HEK293T (cell line): ENCODE data around the gene ELP4.
"Not testable (repeated sequence)": the region's sequence is repeated elsewhere in the genome, so short reads cannot be mapped to it uniquely, and the experiment has no call there.

Source experiments
- CTBP1 ChIP-seq: fragments of 450-650 bp; IDR thresholded peaks from 2 replicates; pipeline ENCODE4 v1.6.1; 2016; ENCODE audit warnings: borderline replicate concordance
- FOXA1 ChIP-seq: fragments of 450-650 bp; IDR thresholded peaks from 2 replicates; pipeline ENCODE4 v1.6.1; 2016; ENCODE audit warnings: mild to moderate bottlenecking
- FOXK2 ChIP-seq: fragments of 450-650 bp; IDR thresholded peaks from 2 replicates; pipeline ENCODE4 v1.6.1; 2016; ENCODE audit warnings: mild to moderate bottlenecking
- FOXM1 ChIP-seq: fragments of 450-650 bp; IDR thresholded peaks from 2 replicates; pipeline ENCODE4 v1.6.1; 2017; ENCODE audit warnings: mild to moderate bottlenecking, borderline replicate concordance
- NFRKB ChIP-seq: fragments of 450-650 bp; IDR thresholded peaks from 2 replicates; pipeline ENCODE4 v1.6.1; 2016; ENCODE audit warnings: mild to moderate bottlenecking, moderate library complexity
- SUZ12 ChIP-seq: fragments of 450-650 bp; IDR thresholded peaks from 2 replicates; pipeline ENCODE4 v1.6.1; 2016; ENCODE audit warnings: mild to moderate bottlenecking

GRCh38 chr11:31697049-31697448 is 187.5 kb downstream of the ELP4 start:
- not testable (repeated sequence) for TF ChIP-seq SUZ12, NFRKB, FOXM1, CTBP1, FOXA1, FOXK2
